H7 (cell line): Measurements from ENCODE around the gene ZNF397. TPM values are rescaled to one million over a fixed set of nuclear protein-coding genes. Genes with fewer than 3 reads are reported as not detected.
A peak's percentile ranks its signal among the peaks of the same experiment; 100 is the strongest.

ENCODE experiments used
- DNase-seq: peaks from one replicate; pipeline ENCODE4 v3.0.0; 2012
- H3K27me3 ChIP-seq: 2 replicates; pipeline ENCODE4 v1.6.0; 2011; ENCODE audit warnings: mild to moderate bottlenecking, low read length; ENCODE audit not compliant: control insufficient read depth, insufficient read depth
- H3K36me3 ChIP-seq: replicated peaks from 2 replicates; pipeline ENCODE4 v1.5.1; 2011; ENCODE audit warnings: low read length; ENCODE audit not compliant: control insufficient read depth, insufficient read depth
- H3K4me3 ChIP-seq: 2 replicates; pipeline ENCODE4 v1.5.1; 2011; ENCODE audit warnings: low read depth, mild to moderate bottlenecking, control low read depth, low read length, moderate library complexity; ENCODE audit not compliant: insufficient read depth
- total RNA-seq: library from RNA; depleted of rRNA; stranded (reverse); fragments of >200 nt; shearing (Covaris generic); gene quantifications from 2 replicates; pipeline ENCODE4 v1.2.3, GENCODE V29; 2014

Gene ZNF397
- total RNA-seq, 1 experiment from 2014 or later = 17.5 TPM

GRCh38 chr18:35227254-35227653, 13.6 kb upstream of the ZNF397 start:
- Histone ChIP-seq H3K27me3 (no peaks in the 10 kb centered on the region), H3K4me3 (no peak overlapping the region), H3K36me3 (no peaks in the 10 kb centered on the region)
- DNase-seq = no peak

- no peaks in the 10 kb centered on the region for H3K27me3 ChIP-seq
- peak; percentile 51 for DNase-seq
- H3K4me3 ChIP-seq = no peak overlapping the region
- H3K36me3 ChIP-seq = no peaks in the 10 kb centered on the region
Observed at GRCh38 chr18:35231052-35231451, 9.8 kb upstream of the ZNF397 start.

DNA sequence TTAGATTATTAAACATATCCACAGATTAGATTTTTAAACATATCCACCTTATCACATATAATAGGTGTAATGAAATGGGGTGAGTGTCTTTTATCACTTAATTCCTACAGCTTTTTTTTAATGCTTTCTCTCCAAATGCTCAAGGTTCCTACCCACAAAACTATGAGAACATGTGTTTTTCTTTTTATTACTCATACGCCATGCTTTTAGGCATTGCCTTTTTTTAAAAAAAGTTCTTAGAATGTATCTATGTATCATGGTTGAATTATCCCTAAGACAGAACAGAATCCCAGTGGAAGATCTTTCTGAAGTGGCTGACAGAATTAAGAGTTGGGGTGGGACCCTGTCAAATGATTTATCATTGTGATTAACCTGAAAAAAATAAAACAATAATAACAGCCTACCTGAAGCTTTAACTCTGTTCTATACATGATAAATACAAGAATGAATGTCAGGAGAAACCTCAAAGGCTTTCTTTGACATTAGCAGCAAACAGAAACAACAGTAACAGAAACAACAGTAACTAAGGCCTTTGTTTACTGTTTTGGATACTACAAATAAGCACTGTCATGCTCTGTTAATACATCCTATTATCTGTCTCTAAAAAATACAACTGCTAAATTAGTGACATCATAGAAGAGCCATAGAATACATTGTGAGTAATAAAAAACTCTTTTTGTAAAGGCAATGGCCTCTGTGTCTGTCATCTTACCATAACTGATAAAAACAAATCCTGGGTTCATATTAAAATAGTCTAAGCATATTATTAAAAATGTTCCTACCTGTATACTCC, 4.1 kb upstream of the ZNF397 start:
- Histone ChIP-seq H3K27me3 (no peaks in the 10 kb centered on the region), H3K4me3 (no peak overlapping the region), H3K36me3 (no peaks in the 10 kb centered on the region)
- DNase-seq = no peak

- no peaks in the 10 kb centered on the region for H3K27me3 ChIP-seq
- peaks cover 19% of the 10 kb centered on the region for H3K36me3 ChIP-seq
- no peak for DNase-seq
- H3K4me3 ChIP-seq = no peak overlapping the region
Observed at GRCh38 chr18:35239314-35239713, 1.5 kb upstream of the ZNF397 start.

DNA sequence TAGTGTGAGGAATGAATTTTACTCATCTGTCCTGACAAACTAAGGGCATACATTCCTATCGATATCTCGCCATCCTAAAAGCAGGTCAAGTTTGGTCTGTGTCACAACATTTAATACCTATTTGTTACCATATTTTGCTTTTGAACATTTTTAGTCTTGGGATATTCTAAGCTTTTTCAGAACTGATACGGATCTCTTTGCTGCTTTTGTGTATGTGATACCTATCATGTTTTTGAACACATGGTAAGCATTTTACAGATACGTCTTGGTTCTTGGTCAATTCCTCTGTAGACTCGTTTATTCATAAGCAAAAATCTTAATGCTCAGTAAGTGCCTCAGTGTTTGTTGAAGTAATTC, 592 bp downstream of the ZNF397 start:
- Histone ChIP-seq H3K36me3 (peaks cover 36% of the 10 kb centered on the region), H3K4me3 (peak overlapping the region; percentile 83), H3K27me3 (no peaks in the 10 kb centered on the region)
- DNase-seq = no peak

- H3K36me3 ChIP-seq = peaks cover 42% of the 10 kb centered on the region
Observed at GRCh38 chr18:35242426-35242825, 1.6 kb downstream of the ZNF397 start.

GRCh38 chr18:35244671-35245070, 3.8 kb downstream of the ZNF397 start:
- Histone ChIP-seq H3K4me3 (no peak overlapping the region), H3K36me3 (peaks cover 55% of the 10 kb centered on the region), H3K27me3 (no peaks in the 10 kb centered on the region)
- DNase-seq = no peak

More at GRCh38 chr18:35242426-35242825, 1.6 kb downstream of the ZNF397 start:
- no peak for DNase-seq
- Histone ChIP-seq H3K4me3 (no peak overlapping the region), H3K27me3 (no peaks in the 10 kb centered on the region)

DNA sequence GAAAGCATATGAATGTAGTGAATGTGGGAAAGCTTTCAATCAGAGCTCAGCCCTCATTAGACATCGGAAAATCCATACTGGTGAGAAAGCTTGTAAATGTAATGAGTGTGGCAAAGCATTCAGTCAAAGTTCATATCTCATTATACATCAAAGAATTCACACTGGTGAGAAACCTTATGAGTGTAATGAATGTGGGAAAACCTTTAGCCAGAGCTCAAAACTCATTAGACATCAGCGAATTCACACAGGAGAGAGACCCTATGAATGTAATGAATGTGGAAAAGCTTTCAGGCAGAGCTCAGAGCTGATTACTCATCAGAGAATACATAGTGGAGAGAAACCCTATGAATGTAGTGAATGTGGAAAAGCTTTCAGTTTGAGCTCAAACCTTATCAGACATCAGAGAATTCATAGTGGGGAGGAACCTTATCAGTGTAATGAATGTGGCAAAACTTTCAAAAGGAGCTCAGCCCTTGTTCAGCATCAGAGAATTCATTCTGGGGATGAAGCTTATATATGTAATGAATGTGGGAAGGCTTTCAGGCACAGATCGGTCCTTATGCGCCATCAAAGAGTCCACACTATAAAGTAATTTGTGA, 5.0 kb downstream of the ZNF397 start:
- Histone ChIP-seq H3K36me3 (peaks cover 55% of the 10 kb centered on the region), H3K27me3 (no peaks in the 10 kb centered on the region), H3K4me3 (no peak overlapping the region)
- no peak for DNase-seq

GRCh38 chr18:35246831-35247230, 6.0 kb downstream of the ZNF397 start:
- Histone ChIP-seq H3K36me3 (peaks cover 55% of the 10 kb centered on the region), H3K4me3 (no peak overlapping the region), H3K27me3 (no peaks in the 10 kb centered on the region)
- DNase-seq = no peak

DNA sequence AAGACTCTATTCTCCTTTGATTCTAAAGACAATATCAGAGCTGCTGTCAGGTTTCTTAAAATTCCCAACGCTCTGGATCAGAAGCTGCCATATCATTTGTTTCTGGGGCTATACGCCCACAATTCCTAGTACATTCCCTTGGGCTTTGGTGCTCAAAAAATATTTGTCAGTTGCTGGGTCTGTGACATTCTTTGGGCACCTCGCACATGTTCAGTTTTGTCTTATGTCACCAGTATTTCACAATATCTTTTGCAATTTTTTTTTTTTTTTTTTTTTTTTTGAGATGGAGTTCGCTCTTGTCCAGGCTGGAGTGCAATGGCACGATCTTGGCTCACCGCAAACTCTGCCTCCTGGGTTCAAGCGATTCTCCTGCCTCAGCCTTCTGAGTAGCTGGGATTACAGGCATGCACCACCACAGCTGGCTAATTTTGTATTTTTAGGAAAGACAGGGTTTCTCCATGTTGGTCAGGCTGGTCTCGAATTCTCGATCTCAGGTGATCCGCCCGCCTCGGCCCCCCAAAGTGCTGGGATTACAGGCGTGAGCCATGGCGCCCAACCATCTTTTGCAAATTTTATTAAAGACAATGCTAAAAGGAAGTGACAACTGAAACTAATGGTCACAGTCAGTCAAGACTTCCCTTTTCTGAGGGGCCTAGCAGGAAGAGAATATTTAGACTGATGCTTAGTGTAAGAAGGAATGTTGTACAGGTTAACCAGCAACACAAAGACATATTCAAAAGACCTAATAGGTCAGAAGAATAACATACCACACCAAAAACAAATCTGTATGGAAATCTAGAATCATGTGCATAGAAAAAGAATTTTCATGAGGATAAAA, 6.8 kb downstream of the ZNF397 start:
- Histone ChIP-seq H3K27me3 (no peaks in the 10 kb centered on the region), H3K4me3 (no peak overlapping the region), H3K36me3 (peaks cover 52% of the 10 kb centered on the region)
- no peak for DNase-seq

DNA sequence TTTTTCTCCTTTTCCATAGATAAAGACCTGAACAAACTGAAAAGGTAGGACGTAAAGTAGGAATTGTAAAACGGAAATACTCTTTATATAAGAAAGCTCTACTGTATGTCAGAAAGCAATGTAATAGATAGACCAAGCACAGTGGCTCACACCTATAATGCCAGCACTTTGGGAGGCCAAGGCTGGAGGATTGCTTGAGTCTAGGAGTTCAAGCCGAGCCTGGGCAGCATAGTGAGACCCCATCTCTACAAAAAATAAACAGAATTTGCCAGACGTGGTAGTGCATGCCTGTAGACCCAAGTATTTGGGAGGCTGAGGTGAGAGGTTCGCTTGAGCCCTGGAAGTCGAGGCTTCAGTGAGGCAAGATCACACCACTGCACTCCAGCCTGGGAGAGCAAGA, 7.6 kb downstream of the ZNF397 start:
- no peaks in the 10 kb centered on the region for H3K27me3 ChIP-seq
- H3K36me3 ChIP-seq = peaks cover 44% of the 10 kb centered on the region
- no peak overlapping the region for H3K4me3 ChIP-seq
- no peak for DNase-seq

GRCh38 chr18:35252466-35252865, 11.6 kb downstream of the ZNF397 start:
- Histone ChIP-seq H3K27me3 (no peaks in the 10 kb centered on the region), H3K36me3 (peaks cover 13% of the 10 kb centered on the region), H3K4me3 (no peak overlapping the region)
- DNase-seq = no peak

- Histone ChIP-seq H3K27me3 (no peaks in the 10 kb centered on the region), H3K4me3 (no peak overlapping the region), H3K36me3 (peaks cover 3% of the 10 kb centered on the region)
- no peak for DNase-seq
Observed at GRCh38 chr18:35253655-35254287, 12.9 kb downstream of the ZNF397 start.

GRCh38 chr18:35256947-35257346, 16.1 kb downstream of the ZNF397 start:
- H3K27me3 ChIP-seq = no peaks in the 10 kb centered on the region
- peaks cover 1% of the 10 kb centered on the region for H3K36me3 ChIP-seq
- no peak for DNase-seq
- H3K4me3 ChIP-seq = no peak overlapping the region
